HCT116 (cell line): ENCODE data around the gene THOC6. TPM values are rescaled to one million over a fixed set of nuclear protein-coding genes. Genes with fewer than 3 reads are reported as not detected.

Source experiments
- ATAC-seq: fragments of 200-7000 bp; cut with Tn5 transposase; 2 replicates; pipeline ENCODE4 v1.9.1; 2020; ENCODE audit warnings: mild to moderate bottlenecking, moderate library complexity
- BruUV-seq: library from RNA; stranded (reverse); fragments of 400-500 nt; replicated peaks from 2 replicates; lab custom pipeline; 2021; lab: Mats Ljungman, UMichigan
- CTCF ChIA-PET: fragments of 300-600 bp; sonication (Branson Sonifier 250); formaldehyde crosslinking; loops from one replicate; lab custom pipeline; 2021; ENCODE audit warnings: antibody characterized with exemption; lab: Charles Lee
- POLR2A ChIA-PET: fragments of 300-600, 350-600 bp; sonication (Branson Sonifier 250); formaldehyde crosslinking; loops from one replicate; lab custom pipeline; 2021; ENCODE audit warnings: antibody characterized with exemption; lab: Charles Lee
- RAD21 ChIA-PET, 2 experiments: fragments of 300-600 bp; sonication (Branson Sonifier 250); formaldehyde crosslinking; loops; one replicate each; lab custom pipeline; 2023; ENCODE audit warnings: low total read pairs in 2 of 2; ENCODE audit not compliant: uncharacterized antibody in 2 of 2, unreplicated experiment in 2 of 2, low non-redundant PET in 1 of 2; lab: Charles Lee
- DNase-seq: peaks from one replicate; pipeline ENCODE4 v3.0.0-alpha.2; 2010; ENCODE audit warnings: low read depth, low spot score
- H2AFZ ChIP-seq: fragments of 200-600 bp; shearing (Covaris generic), sonication (generic); 2 replicates; pipeline ENCODE4 v1.6.1; 2017; ENCODE audit warnings: low read depth, mixed run types, mixed read lengths, antibody characterized with exemption, low read length; ENCODE audit not compliant: poor library complexity, severe bottlenecking
- H3K27ac ChIP-seq: 2 replicates; pipeline ENCODE4 v1.5.1; 2012; ENCODE audit warnings: low read depth, low read length
- H3K27me3 ChIP-seq: fragments of 200-600 bp; sonication (generic); 2 replicates; pipeline ENCODE4 v1.6.1; 2016; ENCODE audit warnings: mixed run types, low read length, mixed read lengths; ENCODE audit not compliant: insufficient read depth
- H3K36me3 ChIP-seq, 2 experiments: fragments of 200-500 bp in 1 of 2; fragments of 200-600 bp in 1 of 2; sonication (Bioruptor generic) in 1 of 2; sonication (generic) in 1 of 2; 2 replicates each; pipeline versions ENCODE4 v1.5.1 to v1.6.1; 2014 to 2016; ENCODE audit warnings: low read length in 2 of 2, inconsistent platforms in 1 of 2, mixed read lengths in 1 of 2, mixed run types in 1 of 2; ENCODE audit not compliant: insufficient read depth in 2 of 2, control insufficient read depth in 1 of 2
- H3K4me1 ChIP-seq, 2 experiments: fragments of 200-600 bp in 1 of 2; sonication (generic) in 1 of 2; 2 replicates each; pipeline versions ENCODE4 v1.5.1 to v1.6.1; 2012 to 2017; ENCODE audit warnings: low read length in 2 of 2, inconsistent platforms in 1 of 2, mild to moderate bottlenecking in 1 of 2, mixed read lengths in 1 of 2, mixed run types in 1 of 2, moderate library complexity in 1 of 2; ENCODE audit not compliant: insufficient read depth in 2 of 2, control insufficient read depth in 1 of 2
- H3K4me2 ChIP-seq: fragments of 200-600 bp; sonication (generic); 2 replicates; pipeline ENCODE4 v1.6.1; 2017; ENCODE audit warnings: mixed run types, low read length, mixed read lengths
- H3K4me3 ChIP-seq, 2 experiments: fragments of 200-600 bp in 1 of 2; sonication (generic) in 1 of 2; replicated peaks in 1 of 2; 2 replicates each; pipeline ENCODE4 v1.5.1; 2011 to 2016; ENCODE audit warnings: low read length in 2 of 2, control low read depth in 1 of 2, low read depth in 1 of 2, mild to moderate bottlenecking in 1 of 2, mixed read lengths in 1 of 2, mixed run types in 1 of 2
- H3K79me2 ChIP-seq: fragments of 200-600 bp; sonication (generic); 2 replicates; pipeline ENCODE4 v1.6.1; 2017; ENCODE audit warnings: mild to moderate bottlenecking, mixed run types, low read length, moderate library complexity, mixed read lengths; ENCODE audit not compliant: insufficient read depth
- H3K9ac ChIP-seq: fragments of 200-600 bp; sonication (generic); 2 replicates; pipeline ENCODE4 v1.6.1; 2016; ENCODE audit warnings: low read length, mixed read lengths
- H3K9me2 ChIP-seq: fragments of 200-600 bp; sonication (generic), shearing (Covaris generic); 2 replicates; pipeline ENCODE4 v1.6.1; 2017; ENCODE audit warnings: mixed run types, mild to moderate bottlenecking, moderate library complexity; ENCODE audit not compliant: insufficient read depth
- H3K9me3 ChIP-seq, 2 experiments: fragments of 200-500 bp in 1 of 2; fragments of 200-600 bp in 1 of 2; sonication (Bioruptor generic) in 1 of 2; sonication (generic) in 1 of 2; 2 replicates each; pipeline ENCODE4 v1.6.1; 2014 to 2017; ENCODE audit warnings: low read length in 2 of 2, mixed read lengths in 2 of 2, inconsistent platforms in 1 of 2, low read depth in 1 of 2, mild to moderate bottlenecking in 1 of 2, mixed run types in 1 of 2, moderate library complexity in 1 of 2; ENCODE audit not compliant: control insufficient read depth in 1 of 2, insufficient read depth in 1 of 2
- H4K20me1 ChIP-seq: fragments of 200-600 bp; sonication (generic), shearing (Covaris generic); 2 replicates; pipeline ENCODE4 v1.6.1; 2017; ENCODE audit warnings: mixed run types, mild to moderate bottlenecking, moderate library complexity; ENCODE audit not compliant: insufficient read depth
- CEBPB ChIP-seq: IDR thresholded peaks from 2 replicates; pipeline ENCODE4 v1.6.1; 2012; ENCODE audit warnings: low read depth
- EGR1 ChIP-seq: IDR thresholded peaks from 2 replicates; pipeline ENCODE4 v1.6.1; 2012; ENCODE audit warnings: low read depth
- EZH2 ChIP-seq: fragments of 200-600 bp; sonication (generic); IDR thresholded peaks from 2 replicates; pipeline ENCODE4 v1.6.1; 2017; ENCODE audit warnings: antibody characterized with exemption, mixed run types
- EZH2phosphoT487 ChIP-seq: fragments of 200-600 bp; IDR thresholded peaks from 2 replicates; pipeline ENCODE4 v1.6.1; 2018; ENCODE audit warnings: antibody characterized with exemption, borderline replicate concordance
- JUND ChIP-seq: IDR thresholded peaks from 2 replicates; pipeline ENCODE4 v1.6.1; 2012
- POLR2AphosphoS5 ChIP-seq: IDR thresholded peaks from 2 replicates; pipeline ENCODE4 v1.6.1; 2011; ENCODE audit warnings: mild to moderate bottlenecking, low read depth, low read length, moderate library complexity
- RAD21 ChIP-seq: IDR thresholded peaks from 2 replicates; pipeline ENCODE4 v1.6.1; 2012; ENCODE audit warnings: low read depth, mild to moderate bottlenecking
- SP1 ChIP-seq: IDR thresholded peaks from 2 replicates; pipeline ENCODE4 v1.6.1; 2012; ENCODE audit warnings: low read depth
- SRF ChIP-seq: IDR thresholded peaks from 2 replicates; pipeline ENCODE4 v1.6.1; 2012; ENCODE audit warnings: low read depth
- TCF7L2 ChIP-seq: IDR thresholded peaks from 2 replicates; pipeline ENCODE4 v1.7.0; 2011; ENCODE audit warnings: borderline replicate concordance, inconsistent platforms; ENCODE audit not compliant: insufficient read depth, insufficient read length; ENCODE audit errors: extremely low read depth
- YY1 ChIP-seq: IDR thresholded peaks from 2 replicates; pipeline ENCODE4 v1.6.1; 2011; ENCODE audit warnings: low read length, low read depth, moderate library complexity, mild to moderate bottlenecking; ENCODE audit not compliant: insufficient replicate concordance; ENCODE audit errors: extremely low read depth
- ZNF274 ChIP-seq: fragments of 200-500 bp; sonication (Bioruptor generic); IDR thresholded peaks from 2 replicates; pipeline ENCODE4 v1.6.1; 2014; ENCODE audit warnings: mild to moderate bottlenecking, low read depth, low read length, inconsistent platforms
- intact Hi-C: fragments of 100-400 bp; cut with micrococcal nuclease; formaldehyde crosslinking; loops from 2 replicates; pipeline ENCODE4 v1.10.0; 2022
- total RNA-seq: library from RNA; stranded (reverse); gene quantifications from one replicate; pipeline ENCODE4 v1.2.1, GENCODE V29; 2021; ENCODE audit not compliant: unreplicated experiment
- TF ChIP-seq, protein P1 (sequence below): IDR thresholded peaks from 2 replicates; pipeline ENCODE4 v1.6.1; 2012; ENCODE audit warnings: low read depth
- TF ChIP-seq, protein P2 (sequence below): IDR thresholded peaks from 2 replicates; pipeline ENCODE4 v1.6.1; 2011; ENCODE audit warnings: mild to moderate bottlenecking, low read length, moderate library complexity; ENCODE audit not compliant: insufficient replicate concordance; ENCODE audit errors: extremely low read depth
- TF ChIP-seq, protein P3 (sequence below): IDR thresholded peaks from 2 replicates; pipeline ENCODE4 v1.6.1; 2012

THOC6 gene
- total RNA-seq, 1 experiment from 2014 or later = 62.9 TPM

DNA sequence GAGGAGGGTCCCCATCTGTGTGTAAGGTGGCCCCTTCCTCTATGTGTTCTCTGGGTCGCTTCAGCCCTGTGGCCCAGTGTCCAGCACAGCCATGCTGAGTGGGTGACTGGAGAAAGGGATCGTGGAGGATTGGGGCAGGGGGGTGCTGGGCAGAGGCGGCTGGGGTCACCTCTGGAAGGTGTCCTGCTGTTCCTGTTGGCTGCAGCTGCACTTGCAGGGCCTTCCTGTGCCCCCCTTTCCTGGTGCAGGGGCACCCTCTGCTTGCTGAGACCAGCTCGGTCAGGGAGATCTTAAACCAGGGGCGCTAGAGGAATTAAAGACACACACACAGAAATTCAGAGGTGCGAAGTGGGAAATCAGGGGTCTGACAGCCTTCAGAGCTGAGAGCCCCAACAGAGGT, 52.7 kb downstream of the THOC6 start:
- TF ChIP-seq, protein P1, sequence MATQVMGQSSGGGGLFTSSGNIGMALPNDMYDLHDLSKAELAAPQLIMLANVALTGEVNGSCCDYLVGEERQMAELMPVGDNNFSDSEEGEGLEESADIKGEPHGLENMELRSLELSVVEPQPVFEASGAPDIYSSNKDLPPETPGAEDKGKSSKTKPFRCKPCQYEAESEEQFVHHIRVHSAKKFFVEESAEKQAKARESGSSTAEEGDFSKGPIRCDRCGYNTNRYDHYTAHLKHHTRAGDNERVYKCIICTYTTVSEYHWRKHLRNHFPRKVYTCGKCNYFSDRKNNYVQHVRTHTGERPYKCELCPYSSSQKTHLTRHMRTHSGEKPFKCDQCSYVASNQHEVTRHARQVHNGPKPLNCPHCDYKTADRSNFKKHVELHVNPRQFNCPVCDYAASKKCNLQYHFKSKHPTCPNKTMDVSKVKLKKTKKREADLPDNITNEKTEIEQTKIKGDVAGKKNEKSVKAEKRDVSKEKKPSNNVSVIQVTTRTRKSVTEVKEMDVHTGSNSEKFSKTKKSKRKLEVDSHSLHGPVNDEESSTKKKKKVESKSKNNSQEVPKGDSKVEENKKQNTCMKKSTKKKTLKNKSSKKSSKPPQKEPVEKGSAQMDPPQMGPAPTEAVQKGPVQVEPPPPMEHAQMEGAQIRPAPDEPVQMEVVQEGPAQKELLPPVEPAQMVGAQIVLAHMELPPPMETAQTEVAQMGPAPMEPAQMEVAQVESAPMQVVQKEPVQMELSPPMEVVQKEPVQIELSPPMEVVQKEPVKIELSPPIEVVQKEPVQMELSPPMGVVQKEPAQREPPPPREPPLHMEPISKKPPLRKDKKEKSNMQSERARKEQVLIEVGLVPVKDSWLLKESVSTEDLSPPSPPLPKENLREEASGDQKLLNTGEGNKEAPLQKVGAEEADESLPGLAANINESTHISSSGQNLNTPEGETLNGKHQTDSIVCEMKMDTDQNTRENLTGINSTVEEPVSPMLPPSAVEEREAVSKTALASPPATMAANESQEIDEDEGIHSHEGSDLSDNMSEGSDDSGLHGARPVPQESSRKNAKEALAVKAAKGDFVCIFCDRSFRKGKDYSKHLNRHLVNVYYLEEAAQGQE = no peak
- TF ChIP-seq EZH2 (no peak), SRF (no peak), YY1 (no peak), CEBPB (no peak), POLR2AphosphoS5 (no peak), ZNF274 (no peak), TCF7L2 (no peak), RAD21 (no peak), EZH2phosphoT487 (no peak), EGR1 (no peak), SP1 (no peak), JUND (no peak)
- TF ChIP-seq, protein P2, sequence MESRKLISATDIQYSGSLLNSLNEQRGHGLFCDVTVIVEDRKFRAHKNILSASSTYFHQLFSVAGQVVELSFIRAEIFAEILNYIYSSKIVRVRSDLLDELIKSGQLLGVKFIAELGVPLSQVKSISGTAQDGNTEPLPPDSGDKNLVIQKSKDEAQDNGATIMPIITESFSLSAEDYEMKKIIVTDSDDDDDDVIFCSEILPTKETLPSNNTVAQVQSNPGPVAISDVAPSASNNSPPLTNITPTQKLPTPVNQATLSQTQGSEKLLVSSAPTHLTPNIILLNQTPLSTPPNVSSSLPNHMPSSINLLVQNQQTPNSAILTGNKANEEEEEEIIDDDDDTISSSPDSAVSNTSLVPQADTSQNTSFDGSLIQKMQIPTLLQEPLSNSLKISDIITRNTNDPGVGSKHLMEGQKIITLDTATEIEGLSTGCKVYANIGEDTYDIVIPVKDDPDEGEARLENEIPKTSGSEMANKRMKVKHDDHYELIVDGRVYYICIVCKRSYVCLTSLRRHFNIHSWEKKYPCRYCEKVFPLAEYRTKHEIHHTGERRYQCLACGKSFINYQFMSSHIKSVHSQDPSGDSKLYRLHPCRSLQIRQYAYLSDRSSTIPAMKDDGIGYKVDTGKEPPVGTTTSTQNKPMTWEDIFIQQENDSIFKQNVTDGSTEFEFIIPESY = no peak
- TF ChIP-seq, protein P3, sequence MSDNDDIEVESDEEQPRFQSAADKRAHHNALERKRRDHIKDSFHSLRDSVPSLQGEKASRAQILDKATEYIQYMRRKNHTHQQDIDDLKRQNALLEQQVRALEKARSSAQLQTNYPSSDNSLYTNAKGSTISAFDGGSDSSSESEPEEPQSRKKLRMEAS = no peak
- Histone ChIP-seq H3K79me2 (no peaks in the 10 kb centered on the region), H3K9me3 (no peaks in the 10 kb centered on the region), H3K9ac (no peak overlapping the region), H4K20me1 (no peaks in the 10 kb centered on the region), H3K27me3 (no peaks in the 10 kb centered on the region), H3K4me2 (no peak overlapping the region), H2AFZ (no peak overlapping the region), H3K4me3 (no peak overlapping the region), H3K27ac (no peak overlapping the region), H3K36me3 (no peaks in the 10 kb centered on the region), H3K4me1 (no peaks in the 10 kb centered on the region), H3K9me2 (no peaks in the 10 kb centered on the region)
- DNase-seq (no peak), ATAC-seq (no peak)
- CTCF ChIA-PET = no interaction called here
- RAD21 ChIA-PET = no interaction called here
- intact Hi-C loops = no loop called here
- POLR2A ChIA-PET = no interaction called here
- no TSS peak for BruUV-seq
